HL-60 (cell line): ENCODE results near the gene RAB5B.

Experiments used
- GABPA ChIP-seq: IDR thresholded peaks from 2 replicates; pipeline ENCODE4 v1.6.1; 2012; ENCODE audit warnings: low read depth
- POLR2AphosphoS5 ChIP-seq: IDR thresholded peaks from 2 replicates; pipeline ENCODE4 v1.6.1; 2012; ENCODE audit warnings: low read depth
- TF ChIP-seq, protein P1 (sequence below): IDR thresholded peaks from one replicate; pipeline ENCODE4 v1.5.1; 2011; ENCODE audit warnings: low read length, control low read depth, inconsistent platforms; ENCODE audit not compliant: insufficient read depth
- TF ChIP-seq, protein P2 (sequence below): IDR thresholded peaks from 2 replicates; pipeline ENCODE4 v1.6.1; 2012; ENCODE audit warnings: low read depth; ENCODE audit not compliant: insufficient replicate concordance

DNA sequence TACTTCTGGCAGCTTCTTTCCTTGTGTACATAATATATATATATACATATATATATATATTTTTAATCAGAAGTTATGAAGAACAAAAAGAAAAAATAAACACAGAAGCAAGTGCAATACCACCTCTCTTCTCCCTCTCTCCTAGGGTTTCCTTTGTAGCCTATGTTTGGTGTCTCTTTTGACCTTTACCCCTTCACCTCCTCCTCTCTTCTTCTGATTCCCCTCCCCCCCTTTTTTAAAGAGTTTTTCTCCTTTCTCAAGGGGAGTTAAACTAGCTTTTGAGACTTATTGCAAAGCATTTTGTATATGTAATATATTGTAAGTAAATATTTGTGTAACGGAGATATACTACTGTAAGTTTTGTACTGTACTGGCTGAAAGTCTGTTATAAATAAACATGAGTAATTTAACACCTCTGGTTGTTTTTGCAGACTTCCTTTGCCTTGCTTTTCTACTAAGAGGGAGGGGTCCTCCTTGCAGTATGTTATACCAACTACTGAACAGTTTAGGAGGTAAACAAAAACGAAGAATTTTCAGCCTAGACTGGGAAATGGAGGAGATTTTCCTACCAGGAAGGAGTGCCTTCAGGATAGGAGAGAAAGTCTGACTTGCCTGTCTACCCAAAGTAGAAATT lies 64.3 kb downstream of the RAB5B start:
- TF ChIP-seq, protein P1, sequence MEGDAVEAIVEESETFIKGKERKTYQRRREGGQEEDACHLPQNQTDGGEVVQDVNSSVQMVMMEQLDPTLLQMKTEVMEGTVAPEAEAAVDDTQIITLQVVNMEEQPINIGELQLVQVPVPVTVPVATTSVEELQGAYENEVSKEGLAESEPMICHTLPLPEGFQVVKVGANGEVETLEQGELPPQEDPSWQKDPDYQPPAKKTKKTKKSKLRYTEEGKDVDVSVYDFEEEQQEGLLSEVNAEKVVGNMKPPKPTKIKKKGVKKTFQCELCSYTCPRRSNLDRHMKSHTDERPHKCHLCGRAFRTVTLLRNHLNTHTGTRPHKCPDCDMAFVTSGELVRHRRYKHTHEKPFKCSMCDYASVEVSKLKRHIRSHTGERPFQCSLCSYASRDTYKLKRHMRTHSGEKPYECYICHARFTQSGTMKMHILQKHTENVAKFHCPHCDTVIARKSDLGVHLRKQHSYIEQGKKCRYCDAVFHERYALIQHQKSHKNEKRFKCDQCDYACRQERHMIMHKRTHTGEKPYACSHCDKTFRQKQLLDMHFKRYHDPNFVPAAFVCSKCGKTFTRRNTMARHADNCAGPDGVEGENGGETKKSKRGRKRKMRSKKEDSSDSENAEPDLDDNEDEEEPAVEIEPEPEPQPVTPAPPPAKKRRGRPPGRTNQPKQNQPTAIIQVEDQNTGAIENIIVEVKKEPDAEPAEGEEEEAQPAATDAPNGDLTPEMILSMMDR = no peak
- TF ChIP-seq POLR2AphosphoS5 (no peak), GABPA (no peak)
- TF ChIP-seq, protein P2, sequence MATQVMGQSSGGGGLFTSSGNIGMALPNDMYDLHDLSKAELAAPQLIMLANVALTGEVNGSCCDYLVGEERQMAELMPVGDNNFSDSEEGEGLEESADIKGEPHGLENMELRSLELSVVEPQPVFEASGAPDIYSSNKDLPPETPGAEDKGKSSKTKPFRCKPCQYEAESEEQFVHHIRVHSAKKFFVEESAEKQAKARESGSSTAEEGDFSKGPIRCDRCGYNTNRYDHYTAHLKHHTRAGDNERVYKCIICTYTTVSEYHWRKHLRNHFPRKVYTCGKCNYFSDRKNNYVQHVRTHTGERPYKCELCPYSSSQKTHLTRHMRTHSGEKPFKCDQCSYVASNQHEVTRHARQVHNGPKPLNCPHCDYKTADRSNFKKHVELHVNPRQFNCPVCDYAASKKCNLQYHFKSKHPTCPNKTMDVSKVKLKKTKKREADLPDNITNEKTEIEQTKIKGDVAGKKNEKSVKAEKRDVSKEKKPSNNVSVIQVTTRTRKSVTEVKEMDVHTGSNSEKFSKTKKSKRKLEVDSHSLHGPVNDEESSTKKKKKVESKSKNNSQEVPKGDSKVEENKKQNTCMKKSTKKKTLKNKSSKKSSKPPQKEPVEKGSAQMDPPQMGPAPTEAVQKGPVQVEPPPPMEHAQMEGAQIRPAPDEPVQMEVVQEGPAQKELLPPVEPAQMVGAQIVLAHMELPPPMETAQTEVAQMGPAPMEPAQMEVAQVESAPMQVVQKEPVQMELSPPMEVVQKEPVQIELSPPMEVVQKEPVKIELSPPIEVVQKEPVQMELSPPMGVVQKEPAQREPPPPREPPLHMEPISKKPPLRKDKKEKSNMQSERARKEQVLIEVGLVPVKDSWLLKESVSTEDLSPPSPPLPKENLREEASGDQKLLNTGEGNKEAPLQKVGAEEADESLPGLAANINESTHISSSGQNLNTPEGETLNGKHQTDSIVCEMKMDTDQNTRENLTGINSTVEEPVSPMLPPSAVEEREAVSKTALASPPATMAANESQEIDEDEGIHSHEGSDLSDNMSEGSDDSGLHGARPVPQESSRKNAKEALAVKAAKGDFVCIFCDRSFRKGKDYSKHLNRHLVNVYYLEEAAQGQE = no peak
